Medulla oblongata (tissue), 1 donor: ENCODE data around the gene TWSG1.
"Not testable (repeated sequence)": the region's sequence is repeated elsewhere in the genome, so short reads cannot be mapped to it uniquely, and the experiment has no call there.

Source experiments
- DNase-seq: peaks from one replicate; pipeline ENCODE4 v3.0.0-alpha.2; 2015; ENCODE audit errors: extremely low spot score

TWSG1 gene

DNA sequence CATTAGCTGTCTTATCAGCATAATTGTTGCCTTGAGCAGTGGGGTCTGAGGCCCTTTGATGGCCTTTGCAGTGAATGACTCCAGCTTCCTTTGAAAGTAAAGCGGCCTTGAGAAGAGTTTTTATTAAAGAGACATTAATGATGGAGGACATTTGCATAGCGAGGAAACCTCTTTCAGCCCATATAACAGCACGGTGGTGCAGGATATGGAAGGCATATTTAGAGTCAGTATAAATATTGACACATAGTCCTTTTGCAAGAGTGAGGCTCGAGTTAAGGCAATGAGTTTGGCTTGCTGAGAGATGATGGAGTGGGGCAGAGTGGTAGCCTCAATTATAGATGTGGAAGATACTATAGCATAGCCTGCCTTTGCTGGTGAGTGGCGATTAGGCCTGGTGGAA lies 89.7 kb downstream of the TWSG1 start:
- not testable (repeated sequence) for DNase-seq

DNA sequence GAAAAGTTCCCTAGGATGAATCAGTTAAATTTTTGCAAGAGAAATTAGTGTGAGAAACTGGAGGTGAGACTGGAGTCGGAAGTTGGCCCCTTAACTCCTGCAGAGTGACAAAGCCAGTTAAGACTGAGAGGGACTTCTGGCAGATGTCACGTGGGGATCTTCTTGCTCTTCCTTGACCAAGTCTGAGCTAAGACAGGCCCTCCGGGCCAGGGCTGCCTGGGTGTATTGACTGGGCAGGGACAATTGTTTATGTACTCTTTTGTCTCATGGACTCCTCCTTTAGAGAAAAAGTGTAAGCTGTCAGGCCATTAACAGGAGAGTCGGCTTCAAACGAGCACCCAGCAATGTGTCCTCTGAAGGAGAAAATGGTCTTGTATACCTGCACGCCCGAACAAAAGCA lies 92.2 kb downstream of the TWSG1 start:
- DNase-seq, result no peak

DNA sequence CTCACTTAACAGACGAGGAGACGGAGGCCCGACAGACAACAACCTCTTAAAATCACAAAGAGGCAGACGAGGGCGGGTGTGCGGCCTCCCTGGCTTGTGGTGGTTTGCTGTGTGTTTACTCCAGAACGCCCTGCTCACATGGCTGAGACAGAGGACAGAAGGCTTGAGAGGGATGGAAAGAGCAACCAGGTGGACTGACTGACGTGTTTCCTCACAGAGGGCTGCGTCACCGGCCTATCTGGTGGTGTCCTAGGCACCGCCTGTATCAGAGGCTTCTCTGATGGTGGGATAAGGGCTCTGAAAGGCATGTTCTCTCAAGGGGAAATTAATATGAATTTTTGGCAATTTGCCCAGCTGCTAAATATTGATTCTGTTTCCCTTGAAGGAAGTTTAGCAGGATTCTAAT lies 93.7 kb downstream of the TWSG1 start:
- no peak for DNase-seq

DNA sequence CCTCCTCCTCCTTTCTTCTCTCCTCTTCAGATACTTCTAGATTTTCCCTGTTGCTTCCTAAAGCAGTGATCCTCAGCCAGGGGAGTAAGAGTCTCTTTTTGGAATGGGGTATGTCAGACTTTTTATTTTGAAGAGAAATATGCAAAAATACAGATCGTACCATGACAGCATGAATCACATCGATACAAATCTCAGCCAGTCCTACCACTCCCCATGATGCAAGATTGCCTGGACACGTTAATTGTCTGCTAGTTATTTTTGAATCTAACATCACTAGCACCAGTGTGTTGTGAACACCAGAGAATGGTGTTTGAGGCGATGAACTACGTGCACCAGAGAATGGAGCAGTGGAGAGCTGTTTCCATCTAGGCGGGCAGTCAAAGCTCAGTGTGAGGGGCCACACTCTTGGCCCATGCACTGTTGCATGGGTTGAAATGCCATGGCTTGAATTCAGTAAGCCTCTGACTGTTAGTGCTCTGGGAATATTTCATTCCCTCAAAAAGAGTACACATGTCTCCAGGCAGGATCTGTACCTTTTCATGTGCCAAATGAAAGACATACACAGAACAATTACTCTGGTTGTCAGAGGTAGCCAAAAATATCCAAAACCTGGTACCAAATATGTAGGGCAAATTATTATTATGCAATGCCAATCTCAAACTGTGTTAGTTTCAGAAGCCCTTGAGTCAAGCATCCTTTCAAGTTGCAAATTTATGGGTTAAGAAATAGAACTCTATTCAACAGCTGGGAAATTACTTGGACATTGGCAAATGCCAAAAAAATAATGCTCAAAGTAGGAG lies 94.5 kb downstream of the TWSG1 start:
- no peak for DNase-seq

DNA sequence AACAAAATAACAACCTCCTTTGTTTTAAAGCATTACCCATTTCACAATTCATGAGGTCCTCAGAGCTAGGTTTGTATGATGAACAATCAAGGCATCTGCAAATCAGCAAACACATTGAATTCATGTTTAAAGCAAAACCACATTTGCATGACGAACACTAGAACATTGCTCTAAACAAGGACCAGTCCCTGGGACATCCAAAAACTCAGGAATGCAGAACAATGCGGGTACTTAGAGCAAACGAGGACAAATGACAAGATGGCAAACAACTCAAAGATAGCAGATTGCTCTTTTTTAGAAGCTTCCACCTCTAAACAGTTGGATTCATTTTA lies 95.1 kb downstream of the TWSG1 start:
- DNase-seq, result peak; percentile 9

DNA sequence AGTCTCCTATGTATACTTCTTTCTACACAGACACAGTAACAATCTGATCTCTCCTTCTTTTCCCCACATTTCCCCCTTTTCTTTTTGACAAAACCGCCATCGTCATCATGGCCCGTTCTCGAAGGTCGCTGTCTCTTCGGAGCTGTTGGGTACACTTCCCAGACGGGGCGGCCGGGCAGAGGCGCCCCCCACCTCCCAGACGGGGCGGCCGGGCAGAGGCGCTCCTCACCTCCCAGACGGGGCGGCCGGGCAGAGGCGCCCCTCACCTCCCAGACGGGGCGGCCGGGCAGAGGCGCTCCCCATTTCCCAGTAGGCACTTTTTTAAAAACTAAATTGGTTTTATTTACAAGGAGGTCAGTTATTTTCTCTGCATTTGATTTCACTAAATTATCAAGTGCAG lies 95.7 kb downstream of the TWSG1 start:
- not testable (repeated sequence) for DNase-seq

DNA sequence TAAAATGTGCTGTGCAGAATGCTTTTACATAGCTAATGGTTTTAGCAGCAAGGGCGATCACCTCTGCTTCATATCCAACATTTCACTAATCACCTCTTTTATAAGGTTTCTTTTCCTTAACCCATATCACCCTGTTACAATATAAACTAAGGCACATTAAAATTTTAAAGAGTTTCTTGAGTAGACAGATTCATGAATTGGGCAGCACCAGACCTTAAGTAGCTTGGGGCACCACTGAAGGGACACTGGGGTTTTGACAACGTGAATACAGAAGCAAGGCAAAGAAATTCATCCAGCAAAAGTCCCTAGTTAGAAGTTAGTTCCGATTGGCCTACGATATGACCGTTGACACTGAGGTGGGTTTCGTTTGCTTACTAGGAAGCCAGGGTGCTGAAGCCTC lies 96.7 kb downstream of the TWSG1 start:
- no peak for DNase-seq

DNA sequence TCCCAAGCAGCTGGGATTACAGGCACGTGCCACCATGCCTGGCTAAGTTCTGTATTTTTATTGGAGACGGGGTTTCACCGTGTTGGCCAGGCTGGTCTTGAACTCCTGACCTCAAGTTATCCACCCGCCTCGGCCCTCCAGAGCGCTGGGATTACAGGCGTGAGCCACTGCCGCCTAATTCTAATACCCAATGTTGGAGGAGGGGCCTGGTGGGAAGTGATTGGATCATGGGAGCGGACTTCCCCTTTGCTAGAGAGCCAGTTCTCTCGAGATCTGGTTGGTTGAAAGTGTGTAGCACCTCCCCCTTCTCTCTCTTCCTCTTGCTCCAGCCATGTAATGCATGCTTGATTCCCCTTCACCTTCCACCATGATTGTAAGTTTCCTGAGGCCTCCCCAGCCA lies 98.5 kb downstream of the TWSG1 start:
- not testable (repeated sequence) for DNase-seq

DNA sequence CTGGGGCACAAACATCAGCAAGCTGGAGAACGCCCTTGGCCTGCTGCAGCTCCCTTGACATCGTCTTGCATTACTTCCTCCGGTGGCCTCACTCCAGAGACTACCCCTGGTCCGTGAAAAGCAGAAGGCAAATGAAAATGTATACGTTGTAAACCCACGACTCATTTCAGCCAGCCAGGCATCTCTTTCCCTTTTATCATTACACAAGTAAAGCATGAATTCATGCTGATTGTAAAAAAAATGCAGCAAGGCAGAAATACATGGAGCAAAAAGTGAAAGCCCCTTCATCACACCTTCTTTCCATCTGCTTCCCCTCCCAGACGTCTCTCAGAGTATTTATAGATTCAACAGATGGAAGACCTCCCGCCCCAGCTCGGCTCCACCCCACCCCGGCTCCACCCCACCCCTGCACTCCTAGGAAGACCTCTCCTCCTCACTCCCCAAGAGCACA lies 99.1 kb downstream of the TWSG1 start:
- DNase-seq, result no peak

DNA sequence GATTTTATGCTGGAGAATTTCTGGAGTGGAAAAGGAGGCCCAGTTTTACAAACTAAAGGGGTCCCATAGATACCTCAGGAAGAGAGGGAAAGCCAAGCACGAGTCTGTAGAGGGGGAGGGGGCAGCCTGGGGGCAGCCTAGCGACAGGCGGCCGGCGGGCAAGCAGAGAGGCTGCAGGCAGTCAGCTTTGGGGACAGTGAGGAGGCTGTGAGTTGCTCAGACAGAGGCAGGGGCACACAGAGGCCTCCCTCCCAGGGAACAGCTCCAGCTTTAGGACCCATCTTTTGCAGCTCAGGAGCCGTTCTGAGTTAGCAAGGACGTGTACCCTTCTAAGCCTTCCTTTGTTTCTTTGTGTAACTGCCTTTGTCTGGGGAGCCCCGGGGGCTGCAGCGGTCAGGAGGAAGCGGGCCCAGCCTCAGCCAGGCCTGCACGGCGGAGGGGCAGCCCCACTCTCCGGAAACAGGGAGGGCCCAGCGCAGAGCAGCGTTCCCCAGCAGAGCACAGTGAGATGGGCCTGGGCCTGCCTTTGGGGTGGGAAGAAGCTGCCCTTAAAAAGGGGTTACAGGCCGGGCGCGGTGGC lies 99.6 kb downstream of the TWSG1 start:
- DNase-seq, result no peak

DNA sequence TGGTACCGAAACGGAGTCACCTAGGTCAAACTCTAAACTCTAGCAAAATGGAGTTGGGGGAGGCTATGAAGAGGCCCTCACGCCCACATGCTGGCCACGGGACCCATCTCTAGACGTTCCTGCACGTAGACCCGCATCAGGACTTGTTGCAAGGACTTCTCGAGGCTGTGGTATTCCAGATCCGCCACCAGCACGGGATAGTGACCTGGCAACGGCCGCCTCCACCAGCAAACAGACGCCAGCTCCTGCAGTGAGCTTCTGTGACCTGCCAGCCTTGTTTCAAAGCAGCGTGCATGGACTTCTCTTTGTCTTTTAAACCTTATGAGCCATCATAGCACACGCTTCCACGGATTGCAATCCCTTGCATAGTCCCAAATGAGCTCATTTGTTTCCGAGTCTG lies 100.5 kb downstream of the TWSG1 start:
- no peak for DNase-seq

DNA sequence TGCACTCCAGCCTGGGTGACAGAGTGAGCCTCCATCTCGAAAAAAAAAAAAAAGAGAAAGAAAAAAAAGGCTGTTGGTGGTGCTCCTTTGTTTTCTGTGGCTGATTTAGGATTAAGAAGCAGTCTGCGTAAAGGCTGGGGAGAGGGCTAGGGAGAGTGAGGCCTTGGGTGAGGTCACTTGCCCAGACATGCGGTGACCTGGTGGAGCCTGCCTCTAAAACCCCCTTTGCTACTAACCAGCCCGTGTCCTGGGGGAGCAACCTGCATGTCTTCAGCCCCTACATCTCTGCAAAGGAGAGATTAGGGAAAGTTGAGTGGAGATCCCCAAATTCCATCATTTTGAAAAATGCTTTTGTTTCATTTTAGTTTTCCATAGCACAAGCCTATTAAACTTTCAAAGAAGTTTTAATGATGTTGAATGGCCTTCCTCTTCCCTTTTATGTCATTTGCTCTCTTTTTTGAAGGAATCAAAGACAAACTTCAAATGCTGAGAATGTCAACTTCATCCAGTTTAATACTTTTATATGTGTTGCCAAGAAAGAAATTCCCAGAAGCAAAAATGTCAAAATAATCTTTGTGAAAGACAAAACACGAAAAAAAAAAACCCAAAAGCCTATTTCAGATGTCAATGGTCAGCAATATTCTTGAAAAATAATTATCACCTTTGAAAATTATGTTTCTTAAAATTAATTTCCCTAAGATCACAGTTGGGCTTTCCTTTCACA lies 101.8 kb downstream of the TWSG1 start:
- DNase-seq, result no peak

DNA sequence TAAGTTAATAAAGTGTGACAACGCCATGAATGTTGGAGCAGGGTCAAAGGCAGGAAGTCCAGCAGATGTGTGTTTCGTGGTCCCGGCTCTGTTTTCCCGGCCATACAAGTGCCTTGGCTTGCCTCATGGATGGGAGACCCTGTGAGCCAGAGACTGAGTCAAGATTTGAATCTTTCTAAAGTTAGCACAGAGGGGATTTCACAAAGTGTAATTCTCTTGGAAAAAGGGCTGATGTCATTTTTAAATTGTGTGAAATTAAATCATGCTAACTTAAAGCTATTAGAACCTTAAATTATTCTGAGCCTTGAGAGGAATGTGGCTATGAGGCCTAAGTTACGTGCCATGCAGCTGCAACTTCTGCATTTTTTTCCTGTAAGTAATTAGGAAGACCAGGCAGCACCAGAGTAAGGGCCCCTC lies 102.5 kb downstream of the TWSG1 start:
- DNase-seq, result no peak

DNA sequence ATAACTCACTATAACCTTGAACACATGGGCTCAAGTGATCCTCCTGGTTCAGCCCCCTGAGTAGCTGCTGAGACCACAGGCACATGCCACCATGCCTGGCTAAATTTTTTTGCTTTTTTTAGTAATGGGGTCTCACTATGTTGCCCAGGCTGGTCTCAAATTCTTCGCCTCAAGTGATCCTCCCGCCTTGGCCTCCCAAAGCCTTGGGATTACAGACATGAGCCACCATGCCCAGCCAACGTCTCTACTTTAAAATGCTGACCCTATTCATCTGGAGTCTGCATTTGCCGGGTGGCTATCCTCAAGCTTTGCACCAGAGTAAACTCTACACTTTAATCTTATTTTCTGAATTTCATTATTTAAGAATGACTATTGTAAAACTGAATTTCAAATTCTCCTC lies 103.1 kb downstream of the TWSG1 start:
- no peak for DNase-seq

DNA sequence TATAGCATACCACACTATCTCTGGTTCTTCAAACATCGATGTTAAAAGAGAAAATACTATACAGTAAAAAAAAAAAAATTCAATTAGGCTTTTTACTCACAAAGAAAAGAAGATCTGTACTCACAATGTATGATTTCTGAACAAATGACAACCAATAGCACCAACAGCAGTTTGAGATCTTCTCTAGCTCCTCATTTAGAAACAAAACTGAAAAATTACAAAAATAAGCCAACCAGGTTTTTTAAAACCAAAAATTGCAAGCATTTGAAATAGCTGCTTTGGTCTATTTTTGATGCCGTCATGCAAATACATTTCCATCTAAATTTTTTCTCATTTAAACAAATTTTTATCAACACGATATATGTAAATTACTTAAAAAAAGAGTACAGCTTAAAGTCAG lies 106.5 kb downstream of the TWSG1 start:
- no peak for DNase-seq

DNA sequence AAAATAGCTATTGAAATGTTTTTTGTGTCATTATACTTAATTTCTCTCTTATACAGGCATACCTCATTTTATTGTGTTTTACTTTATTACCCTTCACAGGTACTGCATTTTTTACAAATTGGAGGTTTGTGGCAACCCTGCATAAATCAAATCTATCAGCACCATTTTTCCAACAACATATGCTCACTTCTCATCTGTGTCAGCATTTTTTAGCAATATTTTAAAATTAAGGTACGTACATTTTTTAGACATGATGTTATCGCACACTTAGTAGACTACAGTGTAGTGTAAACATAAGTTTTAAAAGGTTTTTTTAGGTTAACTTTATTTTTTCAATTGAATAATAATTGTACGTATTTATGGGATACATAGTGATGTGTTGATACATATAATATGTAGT lies 110.0 kb downstream of the TWSG1 start:
- DNase-seq, result no peak

DNA sequence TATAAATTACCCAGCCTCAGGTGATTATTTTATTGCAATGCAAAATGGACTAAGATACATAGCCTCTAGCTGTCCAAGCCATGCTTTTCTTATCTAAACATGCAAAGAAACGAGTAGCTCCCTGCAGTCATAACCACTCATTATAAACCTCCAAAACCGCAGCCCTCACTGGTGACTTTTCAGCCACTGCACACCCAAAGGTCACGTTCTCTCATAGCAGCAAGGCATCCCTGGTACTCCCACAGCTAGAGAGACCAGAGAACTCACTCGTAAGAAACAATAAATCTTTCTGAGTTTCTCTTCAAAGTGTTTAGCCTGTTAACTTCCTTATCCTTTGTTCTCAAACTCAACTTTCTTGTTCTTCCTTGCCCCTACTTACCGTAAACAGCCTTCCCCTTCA lies 112.3 kb downstream of the TWSG1 start:
- no peak for DNase-seq

DNA sequence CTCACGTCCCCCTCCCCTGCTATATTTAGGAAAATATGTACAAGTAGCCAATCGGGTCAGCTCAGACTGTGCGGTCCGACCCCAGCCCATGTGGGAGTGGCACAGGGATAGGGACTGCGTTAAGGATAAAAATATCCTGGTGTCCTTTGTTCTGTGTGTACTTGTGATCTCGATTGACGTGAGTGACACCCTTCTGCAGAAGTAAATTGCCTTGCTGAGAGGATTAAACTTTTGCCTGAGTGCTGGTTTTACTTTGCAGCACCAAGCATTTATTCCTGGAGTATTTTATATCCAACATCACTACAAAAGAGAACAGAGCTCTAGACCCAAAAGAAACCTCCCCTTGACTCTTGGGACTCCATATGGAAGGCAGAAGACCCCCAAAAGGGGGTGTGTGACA lies 112.8 kb downstream of the TWSG1 start:
- no peak for DNase-seq

DNA sequence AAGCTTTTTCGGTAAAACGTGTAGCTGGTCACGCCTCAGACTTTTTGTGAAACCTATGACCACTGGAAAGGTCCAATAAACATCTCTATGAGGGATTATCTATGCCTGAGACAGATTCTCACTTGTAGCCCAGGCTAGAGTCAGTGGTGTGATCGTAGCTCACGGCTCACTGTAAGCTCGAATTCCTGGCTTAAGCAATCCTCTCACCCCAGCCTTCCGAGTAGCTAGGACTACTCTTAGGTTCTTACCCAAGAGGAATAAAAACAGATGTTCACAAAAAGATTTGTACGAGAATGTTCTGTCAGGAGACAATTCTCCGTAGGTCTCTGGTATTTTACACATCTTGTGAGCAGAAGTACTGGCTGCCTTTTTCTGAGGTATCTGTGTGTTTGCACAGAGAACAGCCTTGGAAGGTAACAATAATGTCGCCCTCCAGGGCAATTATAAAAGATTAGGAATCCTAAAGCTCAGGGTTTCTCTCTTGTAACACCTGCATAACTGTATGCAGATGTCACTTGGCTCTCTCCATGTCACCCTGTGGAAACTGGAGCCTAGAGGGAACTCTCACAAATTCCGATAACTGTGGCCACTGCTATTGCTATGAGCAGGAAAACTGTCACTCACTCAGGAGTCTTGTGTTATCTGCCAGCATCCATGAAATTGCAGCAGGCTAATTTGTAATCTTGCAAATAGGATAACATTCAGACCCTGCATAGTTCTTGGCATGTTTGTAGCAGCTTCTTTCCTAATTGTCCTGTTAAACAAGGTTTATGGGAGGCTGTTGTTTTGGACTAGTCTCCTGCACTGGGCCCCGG lies 115.2 kb downstream of the TWSG1 start:
- no peak for DNase-seq

DNA sequence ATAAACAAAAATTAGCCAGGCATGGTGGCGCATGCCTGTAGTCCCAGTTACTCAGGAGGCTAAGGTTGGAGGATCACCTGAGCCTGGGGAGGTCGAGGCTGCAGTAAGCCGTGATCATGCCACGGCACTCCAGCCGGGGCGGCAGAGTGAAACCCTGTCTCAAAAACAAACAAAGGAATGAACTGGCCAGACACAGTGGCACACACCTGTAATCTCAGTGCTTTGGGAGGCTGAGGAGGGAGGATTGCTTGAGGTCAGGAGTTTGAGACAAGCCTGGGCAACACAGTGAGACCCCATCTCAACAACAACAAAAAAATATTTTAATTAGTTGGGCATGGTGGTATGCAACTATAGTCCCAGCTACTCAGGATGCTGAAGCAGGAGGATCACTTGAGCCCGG lies 116.3 kb downstream of the TWSG1 start:
- not testable (repeated sequence) for DNase-seq
